Liver (tissue), 9 donors: ENCODE results near the gene ZNF771. TPM values are rescaled to one million over a fixed set of nuclear protein-coding genes. Genes with fewer than 3 reads are reported as not detected.

Experiments
- DNase-seq: peaks from one replicate; pipeline ENCODE4 v3.0.0-alpha.2; 2017; ENCODE audit warnings: low spot score
- H3K27ac ChIP-seq, 2 donors: one replicate each; pipeline ENCODE4 v1.7.0; 2013; ENCODE audit warnings: inconsistent platforms in 2 of 2, low read length in 2 of 2, control low read depth in 1 of 2, low read depth in 1 of 2, mild to moderate bottlenecking in 1 of 2
- H3K27me3 ChIP-seq, 4 donors: one replicate each; pipeline versions ENCODE4 v1.6.1 to v1.7.0; 2013; ENCODE audit warnings: low read length in 3 of 4, inconsistent platforms in 1 of 4, mild to moderate bottlenecking in 1 of 4, moderate library complexity in 1 of 4; ENCODE audit not compliant: control insufficient read depth in 4 of 4, insufficient read depth in 4 of 4
- H3K36me3 ChIP-seq, 4 donors: one replicate each; pipeline versions ENCODE4 v1.6.1 to v1.7.0; 2013; ENCODE audit warnings: low read length in 3 of 4, mild to moderate bottlenecking in 3 of 4, low read depth in 1 of 4, moderate library complexity in 1 of 4; ENCODE audit not compliant: control insufficient read depth in 4 of 4, insufficient read depth in 3 of 4
- H3K4me1 ChIP-seq, 4 donors: one replicate each; pipeline versions ENCODE4 v1.6.1 to v1.7.0; 2013; ENCODE audit warnings: low read length in 3 of 4, mild to moderate bottlenecking in 3 of 4, moderate library complexity in 1 of 4; ENCODE audit not compliant: control insufficient read depth in 4 of 4, insufficient read depth in 4 of 4
- H3K4me3 ChIP-seq, 3 donors: one replicate each; pipeline versions ENCODE4 v1.6.1 to v1.7.0; 2013; ENCODE audit warnings: low read length in 3 of 3, control low read depth in 1 of 3, low read depth in 1 of 3, mild to moderate bottlenecking in 1 of 3
- H3K9ac ChIP-seq, 2 donors: one replicate each; pipeline ENCODE4 v1.7.0; 2013; ENCODE audit warnings: low read length in 2 of 2, mild to moderate bottlenecking in 2 of 2, moderate library complexity in 2 of 2, control low read depth in 1 of 2, low read depth in 1 of 2
- H3K9me3 ChIP-seq, 4 donors: one replicate each; pipeline versions ENCODE4 v1.6.1 to v1.7.0; 2013; ENCODE audit warnings: low read length in 3 of 4; ENCODE audit not compliant: control insufficient read depth in 4 of 4
- EGR1 ChIP-seq, 2 donors: IDR thresholded peaks; 2 replicates each; pipeline ENCODE4 v1.6.1; 2016 to 2018; ENCODE audit warnings: antibody characterized with exemption in 2 of 2, low read depth in 2 of 2
- FOXA2 ChIP-seq: IDR thresholded peaks from 2 replicates; pipeline ENCODE4 v1.6.1; 2016; ENCODE audit warnings: antibody characterized with exemption
- GABPA ChIP-seq, 2 donors: IDR thresholded peaks in 1 of 2; conservative IDR thresholded peaks in 1 of 2; 2 replicates each; pipeline ENCODE4 v1.6.1; 2016; ENCODE audit warnings: antibody characterized with exemption in 2 of 2, mild to moderate bottlenecking in 1 of 2, moderate library complexity in 1 of 2
- HNF4A ChIP-seq, 2 donors: conservative IDR thresholded peaks; 2 replicates each; pipeline ENCODE4 v1.6.1; 2016; ENCODE audit warnings: antibody characterized with exemption in 2 of 2, mild to moderate bottlenecking in 2 of 2
- HNF4G ChIP-seq: IDR thresholded peaks from 2 replicates; pipeline ENCODE4 v1.6.1; 2016; ENCODE audit warnings: antibody characterized with exemption
- JUND ChIP-seq, 2 donors: IDR thresholded peaks; 2 replicates each; pipeline ENCODE4 v1.6.1; 2016; ENCODE audit warnings: antibody characterized with exemption in 2 of 2
- NR2F2 ChIP-seq: IDR thresholded peaks from 2 replicates; pipeline ENCODE4 v1.6.1; 2016; ENCODE audit warnings: antibody characterized with exemption
- RAD21 ChIP-seq, 2 donors: IDR thresholded peaks; 2 replicates each; pipeline ENCODE4 v1.6.1; 2016; ENCODE audit warnings: antibody characterized with exemption in 2 of 2, mild to moderate bottlenecking in 2 of 2
- RXRA ChIP-seq, 2 donors: IDR thresholded peaks; 2 replicates each; pipeline ENCODE4 v1.6.1; 2017 to 2018; ENCODE audit warnings: antibody characterized with exemption in 2 of 2, mild to moderate bottlenecking in 1 of 2
- SP1 ChIP-seq: IDR thresholded peaks from 2 replicates; pipeline ENCODE4 v1.6.1; 2018; ENCODE audit warnings: antibody characterized with exemption, mild to moderate bottlenecking
- YY1 ChIP-seq: IDR thresholded peaks from 2 replicates; pipeline ENCODE4 v1.6.1; 2016; ENCODE audit warnings: antibody characterized with exemption, mild to moderate bottlenecking
- WGBS: extraction: QIAGEN DNeasy Blood & Tissue Kit; methylation state at CpG from one replicate; pipeline ENCODE4 v1.1.7; 2013; 5-methylcytosine and 5-hydroxymethylcytosine counted together
- polyA plus RNA-seq, 2 donors: library from polyadenylated mRNA; stranded (reverse) in 1 of 2; unstranded in 1 of 2; fragments of 200-250 nt in 1 of 2; fragments of >200 nt in 1 of 2; fragmentation: Nextera tagmentation in 1 of 2; extraction: Ambion mirVana in 1 of 2; gene quantifications; one replicate each; pipeline versions ENCODE4 v1.2.1 to v1.2.3, GENCODE V29; 2013 to 2015
- total RNA-seq, 2 donors: library from RNA; depleted of rRNA; stranded (reverse); fragments of >200 nt; gene quantifications; one replicate each; pipeline ENCODE4 v1.2.3, GENCODE V29; 2014
- TF ChIP-seq, protein P1 (sequence below): IDR thresholded peaks from 2 replicates; pipeline ENCODE4 v1.6.1; 2016; ENCODE audit warnings: antibody characterized with exemption
- TF ChIP-seq, protein P2 (sequence below): IDR thresholded peaks from 2 replicates; pipeline ENCODE4 v1.6.1; 2016; ENCODE audit warnings: antibody characterized with exemption
- TF ChIP-seq, protein P3 (sequence below): IDR thresholded peaks from 2 replicates; pipeline ENCODE4 v1.6.1; 2016; ENCODE audit warnings: antibody characterized with exemption, mild to moderate bottlenecking
- TF ChIP-seq, protein P4 (sequence below): IDR thresholded peaks from 2 replicates; pipeline ENCODE4 v1.6.1; 2016; ENCODE audit warnings: antibody characterized with exemption
- TF ChIP-seq, protein P5 (sequence below): fragments of 150-350 bp; IDR thresholded peaks from 2 replicates; pipeline ENCODE4 v1.5.1; 2017; ENCODE audit warnings: improper control_type of control experiment, low read depth, low read length; ENCODE audit not compliant: missing input control
- donor health status: healthy.
- donor health status: healthy.
- donor health status: healthy.
- donor health status: healthy.
- donor health status: healthy.

The ZNF771 gene
- total and polyA plus RNA-seq, 4 donors: 2.6 to 8.0 (median 5.2) TPM

DNA sequence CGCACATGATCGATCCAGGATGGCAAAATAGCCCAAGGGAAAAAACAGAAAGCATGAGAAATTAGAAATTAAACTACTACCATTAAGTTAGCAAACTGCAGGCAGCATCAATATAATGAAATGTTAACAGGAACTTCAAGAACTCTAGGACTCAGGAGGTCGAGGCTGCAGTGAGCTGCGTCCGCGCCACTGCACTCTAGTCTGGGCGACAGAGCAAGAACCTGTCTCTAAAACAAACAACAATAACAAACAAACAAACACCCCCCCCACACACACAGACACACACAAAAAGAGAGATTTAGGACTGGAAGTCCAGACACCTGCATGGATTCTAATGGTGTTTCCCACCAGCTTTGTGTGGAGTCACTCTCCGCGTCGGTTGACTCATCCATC is 38.8 kb downstream of the ZNF771 start:
- Histone ChIP-seq H3K9me3 (no peaks in the 10 kb centered on the region), H3K4me3 (peak overlapping the region in 2 of 3 donors; percentile 7 to 22), H3K36me3 (peaks cover 0 to 2% (median 0%) of the 10 kb centered on the region in 4 donors), H3K4me1 (peaks cover 4 to 30% (median 18%) of the 10 kb centered on the region in 4 donors), H3K27me3 (no peaks in the 10 kb centered on the region), H3K27ac (peak overlapping the region; percentile 96 to 99), H3K9ac (peak overlapping the region; percentile 29 to 62)
- 40% methylated on average over 10 of the region's 10 CpGs for WGBS
- TF ChIP-seq YY1: peak; percentile 29
- TF ChIP-seq, protein P1, sequence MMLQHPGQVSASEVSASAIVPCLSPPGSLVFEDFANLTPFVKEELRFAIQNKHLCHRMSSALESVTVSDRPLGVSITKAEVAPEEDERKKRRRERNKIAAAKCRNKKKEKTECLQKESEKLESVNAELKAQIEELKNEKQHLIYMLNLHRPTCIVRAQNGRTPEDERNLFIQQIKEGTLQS: peak; percentile 68
- TF ChIP-seq JUND (IDR thresholded peaks at IDR 0.05): peak in 1 of 2 donors; percentile 5
- TF ChIP-seq HNF4A (conservative IDR thresholded peaks at IDR 0.05): peak in 1 of 2 donors; percentile 55
- TF ChIP-seq EGR1 (IDR thresholded peaks at IDR 0.05; ENCODE audit: low read depth in 2 of 2): peak in 1 of 2 donors; percentile 3
- peak; percentile 62 to 75 for TF ChIP-seq RXRA (IDR thresholded peaks at IDR 0.05)
- TF ChIP-seq, protein P2, sequence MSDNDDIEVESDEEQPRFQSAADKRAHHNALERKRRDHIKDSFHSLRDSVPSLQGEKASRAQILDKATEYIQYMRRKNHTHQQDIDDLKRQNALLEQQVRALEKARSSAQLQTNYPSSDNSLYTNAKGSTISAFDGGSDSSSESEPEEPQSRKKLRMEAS: no peak
- no peak for TF ChIP-seq NR2F2
- TF ChIP-seq, protein P3, sequence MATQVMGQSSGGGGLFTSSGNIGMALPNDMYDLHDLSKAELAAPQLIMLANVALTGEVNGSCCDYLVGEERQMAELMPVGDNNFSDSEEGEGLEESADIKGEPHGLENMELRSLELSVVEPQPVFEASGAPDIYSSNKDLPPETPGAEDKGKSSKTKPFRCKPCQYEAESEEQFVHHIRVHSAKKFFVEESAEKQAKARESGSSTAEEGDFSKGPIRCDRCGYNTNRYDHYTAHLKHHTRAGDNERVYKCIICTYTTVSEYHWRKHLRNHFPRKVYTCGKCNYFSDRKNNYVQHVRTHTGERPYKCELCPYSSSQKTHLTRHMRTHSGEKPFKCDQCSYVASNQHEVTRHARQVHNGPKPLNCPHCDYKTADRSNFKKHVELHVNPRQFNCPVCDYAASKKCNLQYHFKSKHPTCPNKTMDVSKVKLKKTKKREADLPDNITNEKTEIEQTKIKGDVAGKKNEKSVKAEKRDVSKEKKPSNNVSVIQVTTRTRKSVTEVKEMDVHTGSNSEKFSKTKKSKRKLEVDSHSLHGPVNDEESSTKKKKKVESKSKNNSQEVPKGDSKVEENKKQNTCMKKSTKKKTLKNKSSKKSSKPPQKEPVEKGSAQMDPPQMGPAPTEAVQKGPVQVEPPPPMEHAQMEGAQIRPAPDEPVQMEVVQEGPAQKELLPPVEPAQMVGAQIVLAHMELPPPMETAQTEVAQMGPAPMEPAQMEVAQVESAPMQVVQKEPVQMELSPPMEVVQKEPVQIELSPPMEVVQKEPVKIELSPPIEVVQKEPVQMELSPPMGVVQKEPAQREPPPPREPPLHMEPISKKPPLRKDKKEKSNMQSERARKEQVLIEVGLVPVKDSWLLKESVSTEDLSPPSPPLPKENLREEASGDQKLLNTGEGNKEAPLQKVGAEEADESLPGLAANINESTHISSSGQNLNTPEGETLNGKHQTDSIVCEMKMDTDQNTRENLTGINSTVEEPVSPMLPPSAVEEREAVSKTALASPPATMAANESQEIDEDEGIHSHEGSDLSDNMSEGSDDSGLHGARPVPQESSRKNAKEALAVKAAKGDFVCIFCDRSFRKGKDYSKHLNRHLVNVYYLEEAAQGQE: no peak
- peak; percentile 61 for TF ChIP-seq SP1
- TF ChIP-seq GABPA (IDR thresholded peaks at IDR 0.05 in 1 of 2, conservative IDR thresholded peaks at IDR 0.05 in 1 of 2): peak in 1 of 2 donors; percentile 11
- TF ChIP-seq RAD21 (IDR thresholded peaks at IDR 0.05): no peak
- no peak for TF ChIP-seq FOXA2
- TF ChIP-seq, protein P4, sequence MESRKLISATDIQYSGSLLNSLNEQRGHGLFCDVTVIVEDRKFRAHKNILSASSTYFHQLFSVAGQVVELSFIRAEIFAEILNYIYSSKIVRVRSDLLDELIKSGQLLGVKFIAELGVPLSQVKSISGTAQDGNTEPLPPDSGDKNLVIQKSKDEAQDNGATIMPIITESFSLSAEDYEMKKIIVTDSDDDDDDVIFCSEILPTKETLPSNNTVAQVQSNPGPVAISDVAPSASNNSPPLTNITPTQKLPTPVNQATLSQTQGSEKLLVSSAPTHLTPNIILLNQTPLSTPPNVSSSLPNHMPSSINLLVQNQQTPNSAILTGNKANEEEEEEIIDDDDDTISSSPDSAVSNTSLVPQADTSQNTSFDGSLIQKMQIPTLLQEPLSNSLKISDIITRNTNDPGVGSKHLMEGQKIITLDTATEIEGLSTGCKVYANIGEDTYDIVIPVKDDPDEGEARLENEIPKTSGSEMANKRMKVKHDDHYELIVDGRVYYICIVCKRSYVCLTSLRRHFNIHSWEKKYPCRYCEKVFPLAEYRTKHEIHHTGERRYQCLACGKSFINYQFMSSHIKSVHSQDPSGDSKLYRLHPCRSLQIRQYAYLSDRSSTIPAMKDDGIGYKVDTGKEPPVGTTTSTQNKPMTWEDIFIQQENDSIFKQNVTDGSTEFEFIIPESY: peak; percentile 84
- TF ChIP-seq HNF4G: no peak
- DNase-seq: no peak

DNA sequence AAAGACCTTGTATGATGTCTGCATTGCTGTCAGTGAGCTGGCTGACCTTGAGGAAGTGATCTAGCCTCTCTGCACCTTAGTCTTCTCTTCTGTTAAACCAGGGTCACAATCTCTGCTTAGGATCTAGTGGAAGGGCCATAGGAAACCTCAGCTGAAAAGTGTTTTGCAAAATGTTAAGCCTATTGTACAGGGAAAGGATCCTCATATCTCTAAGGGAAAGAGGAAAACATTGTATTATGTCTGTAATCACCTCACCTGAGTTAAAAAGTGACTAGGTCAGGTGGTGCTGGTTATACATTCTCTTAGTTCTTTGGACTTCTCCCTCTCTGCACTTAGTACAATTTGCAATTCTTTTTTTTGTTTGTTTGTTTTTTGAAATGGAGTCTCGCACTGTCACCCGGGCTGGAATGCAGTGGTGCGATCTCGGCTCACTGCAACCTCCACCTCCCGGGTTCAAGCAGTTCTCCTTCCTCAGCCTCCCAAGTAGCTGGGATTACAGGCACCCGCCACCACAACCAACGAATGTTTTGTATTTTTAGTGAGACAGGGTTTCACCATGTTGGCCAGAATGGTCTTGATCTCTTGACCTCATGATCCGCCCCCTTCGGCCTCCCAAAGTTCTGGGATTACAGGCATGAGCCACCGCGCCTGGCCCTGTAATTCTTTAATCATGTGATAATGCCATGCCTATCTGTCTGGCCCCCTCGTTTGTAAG is 40.3 kb downstream of the ZNF771 start:
- no peaks in the 10 kb centered on the region for H3K27me3 ChIP-seq
- H3K4me1 ChIP-seq: peaks cover 4 to 30% (median 16%) of the 10 kb centered on the region in 4 donors
- DNase-seq: no peak
- peaks cover 0 to 2% (median 0%) of the 10 kb centered on the region in 4 donors for H3K36me3 ChIP-seq
- peak overlapping the region in 1 of 2 donors; percentile 70 for H3K9ac ChIP-seq
- H3K4me3 ChIP-seq: no peak overlapping the region
- WGBS: 32% methylated on average over 12 of the region's 12 CpGs
- H3K9me3 ChIP-seq: no peaks in the 10 kb centered on the region
- peak overlapping the region; percentile 96 to 99 for H3K27ac ChIP-seq
- TF ChIP-seq RAD21 (IDR thresholded peaks at IDR 0.05): peak; percentile 22 to 43
- TF ChIP-seq HNF4G: peak; percentile 68
- TF ChIP-seq SP1: peak; percentile 95
- TF ChIP-seq, protein P3: peak; percentile 78
- TF ChIP-seq GABPA (IDR thresholded peaks at IDR 0.05 in 1 of 2, conservative IDR thresholded peaks at IDR 0.05 in 1 of 2): peak in 1 of 2 donors; percentile 25
- TF ChIP-seq, protein P4: peak; percentile 76
- peak; percentile 58 for TF ChIP-seq NR2F2
- TF ChIP-seq, protein P5, sequence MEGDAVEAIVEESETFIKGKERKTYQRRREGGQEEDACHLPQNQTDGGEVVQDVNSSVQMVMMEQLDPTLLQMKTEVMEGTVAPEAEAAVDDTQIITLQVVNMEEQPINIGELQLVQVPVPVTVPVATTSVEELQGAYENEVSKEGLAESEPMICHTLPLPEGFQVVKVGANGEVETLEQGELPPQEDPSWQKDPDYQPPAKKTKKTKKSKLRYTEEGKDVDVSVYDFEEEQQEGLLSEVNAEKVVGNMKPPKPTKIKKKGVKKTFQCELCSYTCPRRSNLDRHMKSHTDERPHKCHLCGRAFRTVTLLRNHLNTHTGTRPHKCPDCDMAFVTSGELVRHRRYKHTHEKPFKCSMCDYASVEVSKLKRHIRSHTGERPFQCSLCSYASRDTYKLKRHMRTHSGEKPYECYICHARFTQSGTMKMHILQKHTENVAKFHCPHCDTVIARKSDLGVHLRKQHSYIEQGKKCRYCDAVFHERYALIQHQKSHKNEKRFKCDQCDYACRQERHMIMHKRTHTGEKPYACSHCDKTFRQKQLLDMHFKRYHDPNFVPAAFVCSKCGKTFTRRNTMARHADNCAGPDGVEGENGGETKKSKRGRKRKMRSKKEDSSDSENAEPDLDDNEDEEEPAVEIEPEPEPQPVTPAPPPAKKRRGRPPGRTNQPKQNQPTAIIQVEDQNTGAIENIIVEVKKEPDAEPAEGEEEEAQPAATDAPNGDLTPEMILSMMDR: no peak
- TF ChIP-seq FOXA2: peak; percentile 48
